ENCODE results near the gene NBPF11. TPM values are rescaled to one million over a fixed set of nuclear protein-coding genes. Genes with fewer than 3 reads are reported as not detected.
"Not testable (repeated sequence)": the region's sequence is repeated elsewhere in the genome, so short reads cannot be mapped to it uniquely, and the experiment has no call there.

The NBPF11 gene
- total RNA-seq, 2 experiments from 2014 or later, result 13.7 to 14.3 TPM

DNA sequence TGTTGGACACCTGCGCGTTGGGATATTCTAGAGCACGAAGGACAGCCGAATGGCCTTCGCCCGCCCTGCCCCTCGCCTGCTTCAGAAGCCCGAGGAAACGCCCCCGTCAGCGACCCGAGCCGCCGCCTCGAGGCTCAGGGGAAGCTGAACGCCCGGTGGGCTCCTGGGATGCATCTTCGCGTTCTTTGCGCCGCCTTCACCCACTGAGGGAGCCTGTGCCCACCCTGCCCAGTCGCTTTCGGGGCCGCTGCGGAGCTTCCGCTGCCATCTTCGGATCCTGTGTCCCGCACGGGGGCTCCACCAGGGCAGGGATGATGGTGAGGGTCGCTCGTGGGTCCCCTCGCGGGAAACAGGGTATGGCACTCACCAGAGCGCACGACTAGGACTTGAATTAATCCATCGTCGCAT lies 91.8 kb downstream of the NBPF11 start:
- H3K36me3 Mint-ChIP-seq; H3K9me3 Mint-ChIP-seq; H3K27ac Mint-ChIP-seq; H3K4me1 Mint-ChIP-seq; ATAC-seq (ENCODE audit: low read depth): not testable (repeated sequence)
- Mint-ChIP-seq H3K4me3 (peak overlapping the region; percentile 50), H3K27me3 (peaks cover 15% of the 10 kb centered on the region)
- POLR2A ChIA-PET, result interaction anchor here (0.7 kb wide), 1 partner anchor 133 kb away, joined by 4 read pairs; no protein-coding TSS in a partner anchor
- DNase-seq, result peak; percentile 34

DNA sequence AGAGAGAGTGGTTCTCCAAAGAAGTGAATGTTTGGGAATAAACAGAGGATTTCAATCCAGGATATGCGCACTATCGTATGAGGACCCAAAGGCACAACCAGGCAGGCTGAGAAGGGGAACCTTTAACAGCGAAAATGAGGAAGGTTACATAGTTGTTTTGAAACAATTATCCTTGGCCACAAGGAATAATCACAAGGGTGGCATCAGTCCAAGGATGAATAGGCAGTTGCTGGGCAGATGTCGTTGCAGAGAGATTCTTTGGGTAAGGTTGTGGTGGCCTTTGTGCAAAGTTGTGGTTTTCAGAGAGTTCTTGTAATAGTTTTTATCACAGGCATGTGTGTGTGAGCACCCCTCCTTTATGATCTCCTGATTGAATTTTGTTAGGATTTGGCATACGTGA lies 94.7 kb downstream of the NBPF11 start:
- H3K9me3 Mint-ChIP-seq; DNase-seq; H3K27ac Mint-ChIP-seq; H3K4me1 Mint-ChIP-seq; ATAC-seq (ENCODE audit: low read depth); POLR2A ChIA-PET; H3K4me3 Mint-ChIP-seq; H3K36me3 Mint-ChIP-seq: not testable (repeated sequence)
- peaks cover 15% of the 10 kb centered on the region for H3K27me3 Mint-ChIP-seq

Other genes with a start within 250 kb of the NBPF11 start
- not detected for gene GJA8, start 249.5 kb downstream of the NBPF11 start, total RNA-seq
- 10 to 100 TPM; 27.1 to 32.1 TPM for gene GPR89B, start 223.9 kb downstream of the NBPF11 start, total RNA-seq